Stimulated activated CD8-positive, alpha-beta memory T cell treated with anti-CD3 and anti-CD28 coated beads, Interleukin-12 subunit alpha, Interleukin-12 subunit beta, amount 100 ng/mL, for 4 hours (primary cell): Measurements from ENCODE around the gene UBAP1.
"Not testable (repeated sequence)": the region's sequence is repeated elsewhere in the genome, so short reads cannot be mapped to it uniquely, and the experiment has no call there.

Experiments
- DNase-seq: peaks from one replicate; pipeline ENCODE4 v3.0.0-alpha.2; 2020; ENCODE audit warnings: low read depth

The UBAP1 gene

DNA sequence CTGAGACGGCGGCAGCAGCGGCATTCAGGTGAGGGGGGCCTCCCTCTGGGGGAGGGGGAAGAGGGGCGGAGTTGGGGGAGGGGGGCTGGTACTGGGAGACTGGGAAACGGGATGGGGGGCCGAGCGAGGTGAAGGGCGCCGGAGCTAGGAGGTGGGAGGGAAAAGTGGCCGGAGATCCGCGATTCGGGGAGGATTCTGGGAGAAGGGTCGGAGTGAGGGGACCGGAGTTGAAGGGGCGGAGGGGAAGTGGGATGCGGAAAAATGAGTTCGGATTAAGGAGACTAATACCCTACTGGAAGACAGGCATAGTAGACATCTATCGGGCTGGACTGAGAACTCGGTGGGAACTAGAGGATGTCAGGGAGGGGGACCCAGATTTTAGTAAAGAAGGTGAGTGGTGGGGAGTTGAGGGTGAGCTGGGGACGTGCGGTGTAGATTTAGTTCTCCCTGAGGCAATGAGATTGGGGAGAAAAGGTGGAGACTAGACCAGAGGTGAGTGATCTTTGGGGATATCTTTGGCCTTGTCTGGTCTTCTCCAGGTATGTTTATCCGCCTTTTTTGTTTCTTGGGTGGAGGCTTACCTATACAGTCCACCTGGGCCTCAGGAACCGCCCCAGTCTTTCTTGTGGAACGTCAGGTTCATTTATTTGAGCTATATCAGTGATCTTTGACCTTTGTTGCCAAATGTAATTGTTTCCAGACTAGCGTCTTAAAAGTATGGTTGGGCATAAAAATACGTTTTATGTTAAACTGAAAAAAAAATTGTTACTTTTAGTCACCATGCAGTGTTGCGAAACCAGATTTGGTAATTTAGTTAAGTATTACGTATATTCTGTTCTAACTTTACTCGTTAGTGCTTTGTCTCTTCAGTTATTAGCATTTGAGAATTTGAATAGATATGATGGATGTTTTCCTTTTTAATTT lies 632 bp downstream of the UBAP1 start:
- no peak for DNase-seq

DNA sequence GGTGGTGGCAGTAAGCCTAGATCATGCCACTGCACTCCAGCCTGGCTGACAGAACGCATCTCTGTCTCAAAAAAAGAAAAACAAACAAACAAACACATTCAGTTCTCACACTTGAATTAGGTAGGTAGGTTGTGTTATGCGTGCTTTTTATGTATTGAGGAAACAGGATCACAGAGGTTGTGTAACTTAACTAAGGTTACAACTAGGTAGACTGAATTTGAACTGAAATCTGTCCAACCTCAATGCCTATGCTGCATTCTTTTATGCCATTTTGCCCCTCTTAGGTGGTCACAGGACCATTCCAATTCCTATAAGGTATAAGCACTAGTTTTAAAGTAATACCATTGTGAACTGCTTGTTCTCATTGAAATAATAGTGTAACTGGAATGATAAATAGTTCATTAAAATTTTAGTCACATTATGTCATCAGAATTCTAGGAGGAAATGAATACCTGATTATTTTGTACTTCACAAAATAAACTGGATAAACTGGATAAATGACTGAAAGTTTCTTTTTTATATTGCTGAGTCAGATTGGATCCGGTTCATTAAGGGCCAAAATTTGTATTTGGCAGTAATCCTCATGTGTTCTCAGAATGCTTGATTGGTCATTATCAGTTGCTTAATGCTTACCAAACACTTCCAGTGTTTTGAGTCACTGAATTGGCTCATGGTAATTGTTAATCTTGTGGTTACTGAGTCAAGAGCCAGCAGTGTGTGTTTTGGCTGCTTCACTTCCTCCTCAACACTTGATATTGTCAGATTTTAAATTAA lies 7.1 kb downstream of the UBAP1 start:
- no peak for DNase-seq

DNA sequence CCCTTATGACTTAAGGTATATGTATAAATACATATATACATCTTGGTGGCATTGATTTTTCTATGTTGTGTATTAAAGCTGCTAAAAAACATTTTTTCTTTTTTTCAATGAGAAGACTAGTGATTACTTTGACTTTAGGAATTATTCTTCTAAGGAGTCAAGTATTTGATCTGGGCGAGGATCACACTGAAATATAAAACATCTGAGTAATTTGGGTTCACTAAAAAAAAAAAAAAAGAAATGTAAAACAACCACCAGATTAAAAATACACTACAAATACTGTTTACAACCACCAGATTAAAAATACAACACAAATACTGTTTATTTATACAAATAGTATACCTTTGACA lies 9.0 kb downstream of the UBAP1 start:
- DNase-seq = no peak

DNA sequence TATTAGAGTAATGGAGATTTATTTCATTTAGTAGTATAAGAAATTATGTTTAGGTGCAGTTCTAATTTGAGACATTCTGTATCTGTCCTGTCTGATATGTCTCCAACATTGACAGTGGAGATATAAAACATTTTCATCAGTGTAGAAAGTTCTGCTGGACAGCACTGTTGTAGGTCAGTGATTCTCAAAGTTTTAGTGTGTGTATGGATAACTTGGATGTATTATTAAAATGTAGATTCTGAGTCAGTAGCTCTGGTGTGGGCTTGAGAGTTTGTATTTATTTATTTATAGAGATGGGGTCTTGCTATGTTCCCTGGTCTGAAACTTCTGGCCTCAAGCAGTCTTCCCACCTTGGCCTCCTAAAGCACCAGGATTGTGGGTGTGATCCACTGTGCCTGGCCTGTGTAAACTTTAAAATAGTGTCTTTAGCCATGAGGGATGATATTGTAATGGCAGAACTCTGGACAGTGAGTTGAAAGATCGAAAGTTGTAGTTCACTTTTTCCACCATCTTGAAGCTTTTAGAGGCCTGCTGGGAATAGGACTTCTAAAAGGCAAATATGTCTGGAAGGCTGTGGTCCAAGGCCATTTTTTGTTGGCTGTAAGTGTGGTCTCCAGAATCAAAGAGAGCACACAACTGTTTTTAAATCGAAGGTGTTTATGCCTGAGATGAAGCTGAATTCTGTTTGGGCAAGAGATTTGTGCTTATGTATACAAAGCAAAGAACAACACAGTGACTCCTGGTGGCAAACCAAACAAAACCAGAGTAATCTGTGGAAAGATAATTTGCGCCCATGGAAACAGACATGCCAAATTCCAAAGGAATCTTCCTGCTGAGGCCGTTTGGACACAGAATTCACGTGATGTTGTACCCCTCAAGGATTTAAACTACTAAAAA lies 12.4 kb downstream of the UBAP1 start:
- DNase-seq = no peak

DNA sequence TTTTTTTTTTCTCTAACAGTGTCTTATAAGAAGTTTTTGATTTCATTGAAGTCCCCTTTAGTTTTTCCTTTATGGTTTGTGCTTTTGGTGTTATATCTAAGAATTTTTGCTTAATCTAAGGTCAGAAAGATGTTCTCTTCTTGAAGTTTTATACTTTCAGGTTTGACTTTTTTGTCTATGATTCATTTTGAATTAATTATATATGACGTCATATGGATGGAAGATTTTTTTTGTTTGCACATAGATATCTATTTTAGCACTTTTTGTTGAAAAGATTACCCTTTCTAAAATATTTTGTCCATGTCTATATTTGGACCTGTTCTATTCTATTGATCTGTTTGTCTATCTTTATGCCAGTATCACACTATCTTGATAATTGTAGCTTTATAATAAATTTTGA lies 16.3 kb downstream of the UBAP1 start:
- DNase-seq = no peak

DNA sequence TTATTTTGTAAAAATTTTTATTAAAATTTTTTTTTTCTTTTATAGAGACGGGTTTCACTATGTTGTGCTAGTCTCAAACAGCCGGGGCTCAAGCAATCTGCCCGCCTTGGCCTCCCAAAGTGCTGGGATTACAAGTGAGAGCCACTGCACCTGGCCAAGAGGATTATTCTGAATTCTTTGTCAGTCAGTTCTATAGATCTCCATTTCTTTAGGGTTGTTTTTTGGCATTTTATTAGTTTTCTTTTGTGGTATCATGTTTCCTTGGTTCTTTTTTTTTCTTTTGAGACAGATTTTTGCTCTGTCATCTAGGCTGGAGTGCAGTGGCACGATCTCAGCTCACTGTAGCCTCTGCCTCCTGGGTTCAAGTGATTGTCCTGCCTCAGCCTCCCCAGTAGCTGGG lies 18.4 kb downstream of the UBAP1 start:
- DNase-seq = not testable (repeated sequence)

DNA sequence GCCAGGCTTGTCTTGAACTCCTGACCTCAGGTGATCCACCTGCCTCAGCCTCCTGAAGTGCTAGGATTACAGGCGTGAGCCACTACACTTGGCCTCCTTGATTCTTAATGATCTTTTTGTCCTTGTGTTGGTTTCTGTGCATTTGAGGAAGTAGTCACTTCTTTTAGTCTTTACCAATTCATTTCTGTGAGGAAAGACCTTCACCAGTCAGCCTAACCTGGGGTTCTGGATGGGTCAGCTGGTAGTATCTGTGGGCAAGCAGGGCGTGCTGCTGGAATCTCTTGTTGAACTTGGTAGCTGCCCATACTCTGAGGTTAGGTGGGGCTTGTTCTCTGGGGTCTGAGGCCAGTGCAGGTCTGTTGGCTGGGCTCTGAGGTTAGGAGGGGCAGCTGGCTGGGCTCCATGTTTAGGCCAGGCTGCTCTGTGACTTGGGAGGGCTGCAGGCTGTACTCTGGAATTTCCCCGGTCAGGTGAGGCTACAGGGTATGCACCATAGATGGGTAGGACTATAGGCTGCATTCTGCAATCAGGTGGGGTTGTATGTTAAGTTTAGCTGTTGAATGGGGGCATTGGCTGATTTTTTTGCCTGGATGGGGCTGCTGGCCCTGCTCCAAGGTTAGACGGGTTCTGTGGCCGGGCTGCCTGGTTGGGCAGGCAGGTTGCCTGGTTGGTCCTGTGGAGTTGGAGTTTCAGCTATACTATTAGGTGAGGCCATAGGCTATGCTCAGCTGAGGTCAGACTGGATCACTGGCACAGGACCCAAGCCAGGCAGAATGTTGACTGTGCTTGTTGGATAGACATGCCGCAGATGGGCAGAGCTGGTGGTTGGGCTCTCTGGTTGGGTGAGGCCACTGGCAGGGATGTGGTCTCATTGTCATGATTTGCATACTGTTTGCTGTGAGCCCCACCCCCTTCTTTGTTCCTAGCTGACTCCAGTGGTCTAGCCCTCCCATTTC lies 19.2 kb downstream of the UBAP1 start:
- DNase-seq = no peak

DNA sequence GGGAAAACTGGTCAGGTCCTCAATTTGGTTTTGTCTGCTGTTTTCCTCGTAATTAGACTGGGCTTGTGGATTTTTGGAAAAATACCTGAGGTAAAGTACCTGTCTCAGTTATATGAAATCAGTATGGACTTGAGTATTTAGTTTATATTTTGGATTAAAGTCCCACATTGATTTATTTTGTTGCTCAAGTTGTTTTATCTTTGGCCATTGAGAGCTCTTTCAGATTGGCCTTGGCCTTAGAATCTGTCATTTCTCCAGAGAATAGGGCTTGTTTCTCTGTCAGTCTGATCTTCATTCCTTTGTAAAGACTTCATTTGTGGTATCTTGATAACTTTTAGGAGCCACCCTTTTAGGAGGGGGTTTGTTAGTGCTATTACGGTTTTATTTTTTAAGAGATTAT lies 21.2 kb downstream of the UBAP1 start:
- no peak for DNase-seq

DNA sequence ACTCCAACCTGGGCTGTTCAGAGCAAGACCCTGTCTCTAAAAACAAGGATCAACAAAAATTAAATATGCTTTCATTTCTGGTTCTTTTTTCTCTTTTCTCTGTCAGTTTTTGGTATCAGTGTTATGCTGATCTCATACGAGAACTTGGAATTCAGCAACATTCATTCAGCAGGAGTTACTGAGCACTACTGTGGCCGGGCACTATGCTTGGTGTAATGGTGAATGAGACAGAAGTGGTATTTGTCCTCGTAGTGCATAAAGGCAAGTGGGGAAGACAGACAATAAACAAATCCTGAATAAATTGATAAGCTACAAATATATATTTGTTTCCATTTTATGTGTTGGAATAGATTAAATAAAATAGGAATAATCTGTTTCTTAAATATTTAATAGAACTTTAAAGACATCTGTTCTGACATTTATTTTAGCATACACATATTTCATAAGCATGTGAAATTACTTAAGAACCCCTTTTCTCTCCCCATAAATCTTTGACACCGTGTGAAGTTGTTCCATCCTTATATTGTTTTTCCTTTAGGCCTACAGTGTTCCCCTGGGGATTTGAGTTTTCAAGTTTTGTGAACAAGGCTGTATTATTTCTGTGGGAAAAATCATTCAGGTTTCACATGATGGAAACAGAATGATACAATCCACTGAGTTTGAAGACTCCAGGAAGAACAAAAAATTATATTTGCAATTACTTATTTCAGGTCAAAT lies 24.6 kb downstream of the UBAP1 start:
- no peak for DNase-seq

DNA sequence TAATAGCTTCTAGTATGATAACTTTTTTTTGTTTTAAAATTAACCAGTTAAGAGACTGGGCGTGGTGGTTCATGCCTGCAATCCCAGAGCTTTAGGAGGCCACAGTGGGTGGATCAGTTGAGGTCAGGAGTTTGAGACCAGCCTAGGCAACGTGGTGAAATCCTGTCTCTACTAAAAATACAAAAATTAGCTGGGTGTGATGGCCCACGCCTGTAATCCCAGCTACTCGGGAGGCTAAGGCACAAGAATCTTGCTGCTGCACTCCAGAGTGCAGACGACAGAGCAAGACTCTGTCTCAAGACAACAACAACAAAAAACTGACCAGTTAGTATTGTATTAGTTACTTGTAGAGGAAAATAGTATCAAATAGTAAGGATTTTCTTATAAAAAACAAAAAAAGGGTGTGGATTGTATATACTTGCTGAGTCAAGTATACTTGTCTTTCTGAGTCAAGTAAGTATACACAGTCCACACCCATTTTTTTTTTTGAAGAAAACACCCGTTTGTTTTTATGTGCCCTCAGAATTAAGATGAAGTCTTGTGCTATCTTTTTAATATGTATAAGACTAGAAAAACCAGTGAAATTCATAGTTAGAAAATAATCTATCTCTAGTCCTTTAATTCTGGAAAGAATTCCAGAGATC lies 25.3 kb downstream of the UBAP1 start:
- no peak for DNase-seq

DNA sequence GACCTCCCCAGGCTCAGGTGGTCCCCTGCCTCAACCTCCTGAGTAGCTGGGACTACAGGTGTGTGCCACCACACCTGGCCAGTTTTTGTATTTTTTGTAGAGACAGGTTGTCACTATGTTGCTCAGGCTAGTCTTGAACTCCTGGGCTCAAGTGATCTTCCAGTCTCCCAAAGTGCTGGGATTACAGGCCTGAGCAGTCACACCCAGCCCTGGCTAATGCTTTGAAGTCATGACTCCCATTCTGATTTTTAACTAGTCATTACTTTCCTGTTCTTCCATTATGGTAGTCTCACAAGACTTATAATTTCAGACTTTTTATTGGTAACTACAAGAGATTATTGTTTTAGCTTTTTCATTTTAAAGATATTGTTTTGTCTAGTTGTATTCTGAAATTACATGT lies 26.3 kb downstream of the UBAP1 start:
- DNase-seq = no peak

DNA sequence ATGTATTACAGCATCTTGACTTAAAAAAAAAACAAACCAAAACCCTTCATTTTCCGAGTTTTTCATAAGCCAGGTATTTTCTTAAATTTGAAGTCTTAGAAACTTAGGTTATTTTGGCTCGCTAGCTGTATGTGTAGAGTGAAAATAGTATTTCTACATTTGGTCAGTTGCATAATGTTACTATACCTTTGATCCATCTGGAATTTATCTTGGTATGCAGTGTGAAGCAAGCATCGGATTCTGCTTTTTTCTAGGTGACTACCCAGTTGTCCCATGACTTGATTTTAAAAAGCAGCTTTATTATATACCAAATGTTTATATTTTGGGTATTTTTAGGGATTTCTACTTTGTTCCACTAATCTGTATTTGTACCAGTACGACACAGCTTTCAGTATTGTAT lies 27.7 kb downstream of the UBAP1 start:
- no peak for DNase-seq

DNA sequence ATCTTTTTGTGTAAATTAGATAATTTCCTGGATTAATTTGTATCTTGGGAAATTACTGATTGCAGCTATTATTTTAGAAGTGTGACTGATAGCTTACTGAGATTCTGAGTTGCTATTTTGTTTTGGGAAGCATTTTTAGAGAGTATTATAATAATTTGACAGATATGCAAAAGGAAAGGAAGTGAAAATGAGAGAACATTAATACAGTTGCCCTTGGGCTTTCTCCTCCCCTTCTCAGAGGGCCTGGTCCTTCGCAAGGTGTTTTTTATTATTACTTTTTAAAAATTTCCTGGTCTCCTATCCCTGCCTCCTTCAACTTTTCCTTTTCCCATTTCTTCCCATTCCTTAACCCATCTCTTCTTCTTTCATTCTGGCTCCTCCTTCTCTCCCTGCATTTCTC lies 32.6 kb downstream of the UBAP1 start:
- DNase-seq = no peak

DNA sequence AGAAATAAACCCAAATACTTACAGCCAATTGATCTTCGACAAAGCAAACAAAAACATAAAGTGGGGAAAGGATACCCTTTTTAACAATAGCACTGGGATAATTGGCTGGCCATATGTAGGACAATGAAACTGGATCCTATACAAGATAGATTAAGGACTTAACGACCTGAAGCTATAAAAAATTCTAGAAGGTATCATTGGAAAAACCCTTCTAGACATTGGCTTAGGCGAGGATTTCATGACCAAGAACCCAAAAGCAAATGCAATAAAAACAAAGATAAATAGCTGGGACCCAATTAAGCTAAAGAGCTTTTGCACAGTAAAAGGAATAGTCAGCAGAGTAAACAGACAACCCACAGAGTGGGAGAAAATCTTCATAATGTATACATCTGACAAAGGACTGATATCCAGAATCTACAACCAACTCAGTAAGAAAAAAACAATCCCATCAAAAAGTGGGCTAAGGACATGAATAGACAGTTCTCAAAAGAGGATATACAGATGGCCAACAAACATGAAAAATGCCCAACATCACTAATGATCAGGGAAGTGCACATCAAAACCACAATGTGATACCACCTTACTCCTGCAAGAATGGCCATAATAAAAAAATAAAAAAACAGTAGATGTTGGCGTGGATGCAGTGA lies 35.6 kb downstream of the UBAP1 start:
- not testable (repeated sequence) for DNase-seq

DNA sequence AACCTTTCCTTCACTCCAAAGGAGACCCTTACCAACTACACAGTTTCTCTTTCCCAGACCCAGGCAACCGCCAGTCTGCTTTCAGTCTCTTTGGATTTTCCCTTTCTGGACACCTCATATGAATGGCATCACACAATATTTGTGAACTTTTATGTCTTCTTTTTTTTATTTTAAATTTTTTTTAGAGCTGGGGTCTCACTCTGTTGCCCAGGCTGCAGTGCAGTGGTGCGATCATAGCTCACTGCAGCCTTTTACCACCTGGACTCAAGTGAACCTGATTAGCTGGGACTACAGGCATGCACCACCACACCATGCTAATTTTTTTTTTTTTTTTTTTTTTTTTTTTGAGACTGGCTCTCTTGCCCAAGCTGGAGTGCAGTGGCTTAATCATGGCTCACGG lies 37.5 kb downstream of the UBAP1 start:
- DNase-seq = no peak

DNA sequence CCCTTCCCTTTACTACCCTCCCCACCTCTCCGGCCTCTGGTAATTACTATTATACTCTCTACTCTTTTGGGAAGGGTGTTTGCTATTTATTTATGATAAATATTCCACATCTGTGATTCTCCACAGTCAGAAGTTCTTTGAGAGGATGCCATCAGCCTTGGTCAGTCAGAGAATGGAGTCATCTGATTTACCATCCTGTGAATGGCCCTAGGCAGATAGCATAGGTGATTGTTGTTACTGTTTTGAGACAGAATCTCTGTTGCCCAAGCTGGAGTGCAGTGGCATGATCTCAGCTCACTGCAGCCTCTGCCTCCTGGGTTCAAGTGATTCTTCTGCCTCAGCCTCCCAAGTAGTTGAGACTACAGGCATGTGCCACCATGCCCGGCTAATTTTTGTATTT lies 38.2 kb downstream of the UBAP1 start:
- DNase-seq = not testable (repeated sequence)

DNA sequence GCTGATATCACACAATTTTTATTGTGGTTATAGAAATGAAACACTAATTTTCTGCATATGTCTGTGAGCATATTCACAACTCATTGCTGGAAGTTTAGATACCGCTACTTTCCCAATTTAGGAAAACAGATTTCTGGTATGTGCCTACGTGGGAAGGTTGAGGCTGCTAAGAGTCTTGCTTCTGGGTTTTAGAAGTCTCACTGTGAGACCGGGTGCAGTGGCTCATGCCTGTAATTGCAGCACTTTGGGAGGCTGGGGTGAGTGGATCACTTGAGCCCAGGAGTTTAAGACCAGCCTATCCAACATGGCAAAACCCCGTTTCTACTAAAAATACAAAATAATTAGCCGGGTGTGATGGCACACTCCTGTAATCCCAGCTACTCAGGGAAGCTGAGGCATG lies 39.6 kb downstream of the UBAP1 start:
- DNase-seq = no peak

DNA sequence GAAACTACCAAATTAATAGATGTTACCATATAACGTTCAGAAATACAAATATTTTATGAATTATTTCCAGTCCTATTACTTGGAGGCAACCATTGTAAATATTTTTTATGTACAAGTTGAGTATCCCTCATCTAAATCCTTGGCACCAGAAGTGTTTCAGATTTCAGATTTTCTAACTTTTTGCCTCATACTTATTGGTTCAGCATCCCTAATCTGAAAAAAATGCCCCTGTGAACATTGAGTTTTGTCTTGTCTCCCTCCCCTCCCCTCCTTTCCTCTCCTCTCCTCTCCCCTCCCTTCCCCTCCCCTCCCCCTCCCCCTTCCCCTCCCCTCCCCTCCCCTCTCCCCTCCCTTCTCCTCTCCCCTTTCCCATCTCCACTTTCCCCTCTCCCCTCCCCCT lies 40.6 kb downstream of the UBAP1 start:
- no peak for DNase-seq

DNA sequence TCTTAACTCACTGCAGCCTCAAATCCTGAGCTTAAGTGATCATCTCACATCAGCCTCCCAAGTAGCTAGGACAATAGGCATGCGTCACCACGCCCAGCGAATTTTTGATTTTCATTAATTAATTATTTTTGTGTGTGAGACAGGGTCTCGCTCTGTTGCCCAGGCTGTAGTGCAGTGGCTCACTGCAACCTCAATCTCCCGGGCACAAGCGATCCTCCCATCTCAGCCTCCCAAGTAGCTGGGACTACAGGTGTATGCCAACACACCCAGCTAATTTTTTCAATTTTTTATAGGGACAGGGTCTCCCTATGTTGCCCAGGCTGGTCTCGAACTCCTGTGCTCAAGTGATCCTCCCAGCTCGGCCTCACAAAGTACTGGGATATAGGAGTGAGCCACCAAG lies 41.4 kb downstream of the UBAP1 start:
- DNase-seq = no peak

DNA sequence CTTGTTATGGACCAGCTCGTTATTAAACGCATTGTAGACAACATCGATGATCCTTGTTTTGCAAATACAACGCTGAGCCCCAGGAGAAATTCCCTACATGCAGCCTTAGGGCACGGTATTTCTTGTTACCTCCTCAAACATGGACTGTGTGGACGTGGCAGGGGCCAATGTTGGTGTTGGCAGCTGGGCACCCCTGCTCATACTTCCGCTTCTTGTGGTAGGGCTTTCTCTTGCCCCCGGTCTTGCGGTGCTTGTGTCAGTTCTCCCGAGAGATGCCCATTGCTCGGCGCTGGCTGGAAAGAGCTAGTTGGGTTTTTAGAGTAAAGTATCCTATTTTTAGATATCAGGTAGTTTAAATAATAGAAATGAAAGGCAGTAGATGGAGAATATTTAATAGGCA lies 45.5 kb downstream of the UBAP1 start:
- no peak for DNase-seq
